Islet precursor cell (in vitro differentiated cells): ENCODE results near the gene UGT1A5.
"Not testable (repeated sequence)": the region's sequence is repeated elsewhere in the genome, so short reads cannot be mapped to it uniquely, and the experiment has no call there.

Source experiments
- DNase-seq: peaks from one replicate; pipeline ENCODE4 v3.0.0-alpha.2; 2018

Gene UGT1A5

GRCh38 chr2:233747283-233747544 lies 34.5 kb downstream of the UGT1A5 start:
- no peak for DNase-seq

- DNase-seq = not testable (repeated sequence)
Observed at GRCh38 chr2:233750689-233751088, 38.0 kb downstream of the UGT1A5 start.

- not testable (repeated sequence) for DNase-seq
Observed at GRCh38 chr2:233751212-233752009, 38.7 kb downstream of the UGT1A5 start.

GRCh38 chr2:233754872-233755611 lies 42.3 kb downstream of the UGT1A5 start:
- DNase-seq = no peak

- no peak for DNase-seq
Observed at GRCh38 chr2:233756429-233757081, 43.8 kb downstream of the UGT1A5 start.

- no peak for DNase-seq
Observed at GRCh38 chr2:233758141-233758540, 45.4 kb downstream of the UGT1A5 start.

- no peak for DNase-seq
Observed at GRCh38 chr2:233758849-233759248, 46.1 kb downstream of the UGT1A5 start.

- no peak for DNase-seq
Observed at GRCh38 chr2:233760043-233760442, 47.3 kb downstream of the UGT1A5 start, which contains the start of gene UGT1A1. Gene UGT1A1, plus strand, starts transcription at chr2:233760270. Its CDS starts 18 bp downstream, at chr2:233760288.

- no peak for DNase-seq
Observed at GRCh38 chr2:233761040-233761769, 48.5 kb downstream of the UGT1A5 start.

- DNase-seq = no peak
Observed at GRCh38 chr2:233764264-233764663, 51.6 kb downstream of the UGT1A5 start.

- no peak for DNase-seq
Observed at GRCh38 chr2:233764761-233765160, 52.1 kb downstream of the UGT1A5 start.

- no peak for DNase-seq
Observed at GRCh38 chr2:233766416-233766815, 53.7 kb downstream of the UGT1A5 start.

GRCh38 chr2:233768076-233768475 lies 55.4 kb downstream of the UGT1A5 start:
- DNase-seq = no peak

GRCh38 chr2:233769260-233769659 lies 56.6 kb downstream of the UGT1A5 start:
- no peak for DNase-seq

- DNase-seq = no peak
Observed at GRCh38 chr2:233772153-233772552, 59.4 kb downstream of the UGT1A5 start.

- DNase-seq = no peak
Observed at GRCh38 chr2:233772583-233772982, 59.9 kb downstream of the UGT1A5 start.

GRCh38 chr2:233773854-233774253 lies 61.1 kb downstream of the UGT1A5 start:
- DNase-seq = no peak

GRCh38 chr2:233775414-233775813 lies 62.7 kb downstream of the UGT1A5 start:
- DNase-seq = no peak

GRCh38 chr2:233778030-233778429 lies 65.3 kb downstream of the UGT1A5 start, which contains the start of gene MROH2A:
Gene MROH2A, plus strand, starts transcription at chr2:233778330. Its CDS starts 1,029 bp downstream, at chr2:233779359.
- DNase-seq = no peak

- no peak for DNase-seq
Observed at GRCh38 chr2:233779722-233780121, 67.0 kb downstream of the UGT1A5 start.

GRCh38 chr2:233780771-233781170 lies 68.1 kb downstream of the UGT1A5 start:
- DNase-seq = no peak

GRCh38 chr2:233789554-233789953 lies 76.8 kb downstream of the UGT1A5 start:
- DNase-seq = no peak
